Progenitor cell of endocrine pancreas (in vitro differentiated cells): ENCODE measurements around the gene MC1R. TPM values are rescaled to one million over a fixed set of nuclear protein-coding genes. Genes with fewer than 3 reads are reported as not detected.
"Not testable (repeated sequence)": the region's sequence is repeated elsewhere in the genome, so short reads cannot be mapped to it uniquely, and the experiment has no call there.

Experiments
- DNase-seq: peaks from one replicate; pipeline ENCODE4 v3.0.0; 2021; ENCODE audit warnings: low spot score; ENCODE audit not compliant: unreplicated experiment
- H3K27ac Mint-ChIP-seq: 2 replicates; pipeline ENCODE4 v1.8.0; 2021; ENCODE audit warnings: mild to moderate bottlenecking, moderate library complexity, mixed read lengths
- H3K27me3 Mint-ChIP-seq: 2 replicates; pipeline ENCODE4 v1.8.0; 2021; ENCODE audit warnings: mixed read lengths
- H3K36me3 Mint-ChIP-seq: 2 replicates; pipeline ENCODE4 v1.8.0; 2022; ENCODE audit warnings: mixed read lengths; ENCODE audit not compliant: insufficient read depth
- H3K4me1 Mint-ChIP-seq: 2 replicates; pipeline ENCODE4 v1.8.0; 2021; ENCODE audit warnings: low read depth, mixed read lengths
- H3K4me3 Mint-ChIP-seq: 2 replicates; pipeline ENCODE4 v1.8.0; 2021; ENCODE audit warnings: low read depth, mild to moderate bottlenecking, moderate library complexity, mixed read lengths
- H3K9me3 Mint-ChIP-seq: 2 replicates; pipeline ENCODE4 v1.8.0; 2021; ENCODE audit warnings: low read depth, mixed read lengths
- total RNA-seq: library from RNA; stranded (reverse); gene quantifications from 2 replicates; pipeline ENCODE4 v1.2.1, GENCODE V29; 2021
- TF ChIP-seq, protein P1 (sequence below): fragments of 200-600 bp; sonication (generic); IDR thresholded peaks from one replicate; pipeline ENCODE4 v1.5.0; 2021; ENCODE audit warnings: antibody characterized with exemption, mild to moderate bottlenecking; ENCODE audit not compliant: unreplicated experiment

The MC1R gene
- total RNA-seq, 1 donor from 2014 or later: 4.6 TPM

- no peak overlapping the region for H3K4me3 Mint-ChIP-seq
- DNase-seq: no peak
- no peaks in the 10 kb centered on the region for H3K9me3 Mint-ChIP-seq
- TF ChIP-seq, protein P1, sequence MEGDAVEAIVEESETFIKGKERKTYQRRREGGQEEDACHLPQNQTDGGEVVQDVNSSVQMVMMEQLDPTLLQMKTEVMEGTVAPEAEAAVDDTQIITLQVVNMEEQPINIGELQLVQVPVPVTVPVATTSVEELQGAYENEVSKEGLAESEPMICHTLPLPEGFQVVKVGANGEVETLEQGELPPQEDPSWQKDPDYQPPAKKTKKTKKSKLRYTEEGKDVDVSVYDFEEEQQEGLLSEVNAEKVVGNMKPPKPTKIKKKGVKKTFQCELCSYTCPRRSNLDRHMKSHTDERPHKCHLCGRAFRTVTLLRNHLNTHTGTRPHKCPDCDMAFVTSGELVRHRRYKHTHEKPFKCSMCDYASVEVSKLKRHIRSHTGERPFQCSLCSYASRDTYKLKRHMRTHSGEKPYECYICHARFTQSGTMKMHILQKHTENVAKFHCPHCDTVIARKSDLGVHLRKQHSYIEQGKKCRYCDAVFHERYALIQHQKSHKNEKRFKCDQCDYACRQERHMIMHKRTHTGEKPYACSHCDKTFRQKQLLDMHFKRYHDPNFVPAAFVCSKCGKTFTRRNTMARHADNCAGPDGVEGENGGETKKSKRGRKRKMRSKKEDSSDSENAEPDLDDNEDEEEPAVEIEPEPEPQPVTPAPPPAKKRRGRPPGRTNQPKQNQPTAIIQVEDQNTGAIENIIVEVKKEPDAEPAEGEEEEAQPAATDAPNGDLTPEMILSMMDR: no peak
- no peaks in the 10 kb centered on the region for H3K27me3 Mint-ChIP-seq
- peaks cover 11% of the 10 kb centered on the region for H3K36me3 Mint-ChIP-seq
- no peak overlapping the region for H3K27ac Mint-ChIP-seq
- no peaks in the 10 kb centered on the region for H3K4me1 Mint-ChIP-seq
Observed at GRCh38 chr16:89961920-89962319, 43.3 kb downstream of the MC1R start.

DNA sequence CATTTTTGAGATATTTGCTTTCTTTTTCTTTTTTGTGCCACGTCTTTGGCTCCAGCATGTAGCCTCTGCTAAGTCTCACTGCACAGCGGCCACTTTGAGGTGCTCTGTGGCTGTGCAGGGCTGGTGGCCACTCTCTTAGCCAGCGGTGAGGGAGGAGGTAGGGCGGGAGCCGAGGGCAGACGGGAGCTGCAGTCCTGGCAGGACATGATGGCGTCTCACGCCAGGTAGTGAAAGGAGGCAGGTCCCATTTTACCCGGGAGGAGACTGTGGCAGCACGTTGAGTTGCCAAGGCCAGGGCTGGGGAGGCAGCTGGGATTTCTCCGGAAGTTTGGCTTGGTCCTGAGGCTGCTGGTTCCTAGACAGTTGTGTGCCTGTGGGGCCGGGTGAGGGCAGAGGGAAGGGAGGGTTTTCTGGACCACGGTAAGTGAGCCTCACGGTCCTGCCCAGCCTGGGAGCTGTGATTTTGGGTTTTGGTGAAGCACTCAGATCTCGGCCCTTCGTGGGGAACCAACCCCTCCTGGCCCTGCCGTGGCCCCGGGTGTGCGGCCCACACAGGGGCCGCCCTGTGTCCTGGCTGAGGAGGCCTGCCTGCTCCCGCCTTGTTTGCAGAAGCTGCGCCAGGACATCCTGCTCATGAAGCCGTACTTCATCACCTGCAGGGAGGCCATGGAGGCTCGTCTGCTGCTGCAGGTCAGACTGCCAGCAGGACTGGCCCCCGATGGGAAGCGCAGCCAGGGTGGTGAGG, 44.3 kb downstream of the MC1R start:
- no peaks in the 10 kb centered on the region for H3K4me1 Mint-ChIP-seq
- H3K27ac Mint-ChIP-seq: no peak overlapping the region
- no peaks in the 10 kb centered on the region for H3K27me3 Mint-ChIP-seq
- no peaks in the 10 kb centered on the region for H3K9me3 Mint-ChIP-seq
- H3K36me3 Mint-ChIP-seq: peaks cover 8% of the 10 kb centered on the region
- H3K4me3 Mint-ChIP-seq: no peak overlapping the region
- TF ChIP-seq, protein P1: no peak
- DNase-seq: no peak

- Mint-ChIP-seq H3K27ac (no peak overlapping the region), H3K4me1 (no peaks in the 10 kb centered on the region), H3K36me3 (peaks cover 6% of the 10 kb centered on the region), H3K9me3 (no peaks in the 10 kb centered on the region), H3K27me3 (no peaks in the 10 kb centered on the region), H3K4me3 (no peak overlapping the region)
- TF ChIP-seq, protein P1: no peak
- DNase-seq: no peak
Observed at GRCh38 chr16:89964201-89964600, 45.5 kb downstream of the MC1R start.

DNA sequence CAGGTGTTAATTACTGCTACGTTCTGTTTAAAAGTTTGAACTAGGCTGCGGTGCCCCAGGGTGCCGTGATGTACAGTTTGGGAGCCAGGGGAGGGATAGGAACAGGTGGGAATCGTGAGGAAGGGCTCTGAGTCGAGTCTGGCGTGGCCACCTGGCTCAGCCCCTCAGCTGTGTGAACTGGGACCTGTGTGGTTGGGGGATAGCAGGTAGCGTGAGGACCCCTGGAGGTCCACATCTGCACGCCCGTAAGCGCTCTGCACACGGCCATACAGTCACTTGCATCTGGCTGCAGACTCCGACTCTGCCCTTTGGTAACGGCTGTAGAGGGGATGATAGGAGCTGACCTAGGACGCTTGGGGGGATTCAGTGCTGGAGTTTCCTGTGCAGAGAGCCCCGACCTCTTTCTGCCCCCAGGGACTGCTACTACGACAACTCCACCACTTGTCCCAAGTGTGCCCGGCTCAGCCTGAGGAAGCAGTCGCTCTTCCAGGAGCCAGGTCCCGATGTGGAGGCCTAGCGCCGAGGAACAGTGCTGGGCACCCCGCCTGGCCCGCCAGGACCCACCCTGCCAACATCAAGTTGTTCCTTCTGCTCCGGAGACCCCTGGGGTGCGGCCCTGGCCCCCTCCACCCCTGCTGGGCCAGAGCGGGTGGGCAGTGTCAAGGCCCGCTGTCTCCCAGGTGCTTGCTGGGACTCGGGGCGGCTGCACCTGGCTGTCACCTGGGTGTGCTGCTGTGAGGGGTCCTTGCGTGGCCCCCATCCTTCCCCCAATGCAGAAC, 47.0 kb downstream of the MC1R start:
- Mint-ChIP-seq H3K4me3 (no peak overlapping the region), H3K4me1 (no peaks in the 10 kb centered on the region), H3K27me3 (no peaks in the 10 kb centered on the region), H3K9me3 (peaks cover 2% of the 10 kb centered on the region), H3K36me3 (peaks cover 15% of the 10 kb centered on the region), H3K27ac (peak overlapping the region; percentile 29)
- no peak for DNase-seq
- TF ChIP-seq, protein P1: no peak

GRCh38 chr16:89966756-89967155, 48.1 kb downstream of the MC1R start:
- DNase-seq: no peak
- Mint-ChIP-seq H3K36me3 (peaks cover 22% of the 10 kb centered on the region), H3K4me1 (no peaks in the 10 kb centered on the region), H3K27ac (no peak overlapping the region), H3K9me3 (peaks cover 5% of the 10 kb centered on the region), H3K27me3 (no peaks in the 10 kb centered on the region), H3K4me3 (no peak overlapping the region)
- TF ChIP-seq, protein P1: no peak

- peaks cover 22% of the 10 kb centered on the region for H3K36me3 Mint-ChIP-seq
- not testable (repeated sequence) for H3K4me1 Mint-ChIP-seq, H3K27ac Mint-ChIP-seq, H3K9me3 Mint-ChIP-seq, DNase-seq, H3K4me3 Mint-ChIP-seq, H3K27me3 Mint-ChIP-seq
Observed at GRCh38 chr16:89967436-89967835, 48.8 kb downstream of the MC1R start.

- H3K4me3 Mint-ChIP-seq, H3K4me1 Mint-ChIP-seq, H3K9me3 Mint-ChIP-seq, DNase-seq, H3K27me3 Mint-ChIP-seq: not testable (repeated sequence)
- Mint-ChIP-seq H3K36me3 (peaks cover 22% of the 10 kb centered on the region), H3K27ac (peak overlapping the region; percentile 15)
Observed at GRCh38 chr16:89968074-89968473, 49.4 kb downstream of the MC1R start.
